H1 (cell line): ENCODE data around the gene CIBAR2. TPM values are rescaled to one million over a fixed set of nuclear protein-coding genes. Genes with fewer than 3 reads are reported as not detected.
A peak's percentile ranks its signal among the peaks of the same experiment; 100 is the strongest.

ENCODE experiments used
- CTCF ChIA-PET: fragments of 300-600 bp; sonication (Branson Sonifier 250); formaldehyde crosslinking; loops from one replicate; lab custom pipeline; 2021; ENCODE audit not compliant: partially characterized antibody; lab: Charles Lee
- POLR2A ChIA-PET: fragments of 300-600 bp; sonication (Branson Sonifier 250); formaldehyde crosslinking; loops from one replicate; lab custom pipeline; 2021; ENCODE audit warnings: inconsistent platforms; ENCODE audit not compliant: partially characterized antibody; lab: Charles Lee
- DNase-seq, 2 experiments: peaks; one replicate each; pipeline versions ENCODE4 v3.0.0 to v3.0.0-alpha.2; 2010 to 2022; ENCODE audit warnings: low spot score in 2 of 2, low read depth in 1 of 2, mixed read lengths in 1 of 2
- FAIRE-seq: peaks from 2 replicates; lab custom pipeline; 2011; peaks lifted over from hg19 to GRCh38; lab: Jason Lieb, UNC
- H2AFZ ChIP-seq: 2 replicates; pipeline ENCODE4 v1.8.1; 2012; ENCODE audit warnings: low read length, inconsistent platforms
- H2AK5ac ChIP-seq: 2 replicates; pipeline ENCODE4 v1.6.1; 2013; ENCODE audit warnings: low read depth, low read length
- H2BK120ac ChIP-seq: replicated peaks from 2 replicates; pipeline ENCODE3; 2013; ENCODE audit warnings: low read depth, low read length, inconsistent platforms
- H2BK12ac ChIP-seq: 2 replicates; pipeline ENCODE4 v1.6.1; 2013; ENCODE audit warnings: low read depth, low read length
- H2BK15ac ChIP-seq: 2 replicates; pipeline ENCODE4 v1.6.1; 2013; ENCODE audit warnings: low read length
- H2BK20ac ChIP-seq: 2 replicates; pipeline ENCODE4 v1.6.1; 2013; ENCODE audit warnings: low read length
- H2BK5ac ChIP-seq: 2 replicates; pipeline ENCODE4 v1.6.1; 2013; ENCODE audit warnings: low read depth, low read length
- H3K14ac ChIP-seq: 2 replicates; pipeline ENCODE4 v1.6.1; 2013; ENCODE audit warnings: inconsistent platforms; ENCODE audit not compliant: insufficient read length
- H3K18ac ChIP-seq: 2 replicates; pipeline ENCODE4 v1.6.1; 2013; ENCODE audit warnings: low read length; ENCODE audit errors: extremely low read depth
- H3K23ac ChIP-seq: 2 replicates; pipeline ENCODE4 v1.6.1; 2013; ENCODE audit warnings: inconsistent platforms; ENCODE audit not compliant: insufficient read length
- H3K23me2 ChIP-seq: 2 replicates; pipeline ENCODE4 v1.6.1; 2013; ENCODE audit warnings: low read depth, low read length
- H3K27ac ChIP-seq: 2 replicates; pipeline ENCODE4 v1.6.1; 2011; ENCODE audit warnings: low read depth, low read length, inconsistent platforms
- H3K27me3 ChIP-seq, 4 experiments: replicated peaks in 1 of 4; 1 replicate in 1 of 4; 2 replicates in 3 of 4; pipeline versions ENCODE4 v1.6.1 to v1.8.1; 2011 to 2013; ENCODE audit warnings: low read length in 3 of 4, mild to moderate bottlenecking in 3 of 4, inconsistent platforms in 2 of 4, mixed read lengths in 2 of 4, moderate library complexity in 1 of 4; ENCODE audit not compliant: control insufficient read depth in 3 of 4, insufficient read depth in 3 of 4; ENCODE audit errors: extremely low read depth in 1 of 4
- H3K36me3 ChIP-seq, 4 experiments: 2 replicates each; pipeline versions ENCODE4 v1.6.1 to v1.8.1; 2011 to 2013; ENCODE audit warnings: mild to moderate bottlenecking in 4 of 4, low read length in 3 of 4, moderate library complexity in 2 of 4, control low read depth in 1 of 4, inconsistent platforms in 1 of 4; ENCODE audit not compliant: insufficient read depth in 4 of 4, control insufficient read depth in 2 of 4
- H3K4ac ChIP-seq: replicated peaks from 2 replicates; pipeline ENCODE3; 2013; ENCODE audit warnings: low read length, low read depth, mixed read lengths, inconsistent platforms; ENCODE audit not compliant: insufficient read length
- H3K4me1 ChIP-seq, 4 experiments: replicated peaks in 1 of 4; 1 replicate in 1 of 4; 2 replicates in 3 of 4; pipeline versions ENCODE4 v1.6.1 to v1.8.1; 2011 to 2013; ENCODE audit warnings: low read length in 3 of 4, inconsistent platforms in 2 of 4, mixed read lengths in 1 of 4; ENCODE audit not compliant: insufficient read depth in 4 of 4, control insufficient read depth in 3 of 4
- H3K4me2 ChIP-seq, 2 experiments: 2 replicates each; pipeline versions ENCODE4 v1.6.1 to v1.8.1; 2011 to 2013; ENCODE audit warnings: low read depth in 2 of 2, low read length in 2 of 2, control low read depth in 1 of 2, inconsistent platforms in 1 of 2, mild to moderate bottlenecking in 1 of 2; ENCODE audit not compliant: insufficient read depth in 1 of 2
- H3K4me3 ChIP-seq, 4 experiments: fragments of 200-600, 300-600 bp in 1 of 4; sonication (generic), shearing (Covaris generic), sonication (Bioruptor Twin) in 1 of 4; 2 replicates each; pipeline versions ENCODE4 v1.5.1 to v1.8.1; 2011 to 2016; ENCODE audit warnings: low read length in 4 of 4, low read depth in 3 of 4, control low read depth in 2 of 4, inconsistent platforms in 2 of 4, mild to moderate bottlenecking in 2 of 4, mixed read lengths in 1 of 4, moderate library complexity in 1 of 4; ENCODE audit not compliant: insufficient read depth in 2 of 4; ENCODE audit errors: extremely low read depth in 1 of 4
- H3K56ac ChIP-seq: replicated peaks from 2 replicates; pipeline ENCODE3; 2013; ENCODE audit warnings: low read depth, mild to moderate bottlenecking, mixed read lengths, low read length, inconsistent platforms; ENCODE audit not compliant: insufficient read length
- H3K79me1 ChIP-seq: 2 replicates; pipeline ENCODE4 v1.6.1; 2013; ENCODE audit warnings: low read depth, low read length, control low read depth
- H3K79me2 ChIP-seq, 2 experiments: 2 replicates each; pipeline versions ENCODE4 v1.6.1 to v1.8.1; 2012 to 2013; ENCODE audit warnings: low read length in 2 of 2, mild to moderate bottlenecking in 2 of 2, inconsistent platforms in 1 of 2; ENCODE audit not compliant: insufficient read depth in 2 of 2, control insufficient read depth in 1 of 2
- H3K9ac ChIP-seq, 4 experiments: replicated peaks in 1 of 4; 1 replicate in 1 of 4; 2 replicates in 3 of 4; pipeline versions ENCODE4 v1.6.1 to v1.8.1; 2011 to 2013; ENCODE audit warnings: low read depth in 3 of 4, low read length in 3 of 4, control low read depth in 2 of 4, mild to moderate bottlenecking in 2 of 4, moderate library complexity in 2 of 4, inconsistent platforms in 1 of 4; ENCODE audit errors: extremely low read depth in 1 of 4
- H3K9me3 ChIP-seq, 2 experiments: 2 replicates each; pipeline versions ENCODE4 v1.6.1 to v1.8.1; 2012 to 2013; ENCODE audit warnings: mild to moderate bottlenecking in 2 of 2, moderate library complexity in 2 of 2, control low read depth in 1 of 2, inconsistent platforms in 1 of 2, low read depth in 1 of 2, low read length in 1 of 2, mixed read lengths in 1 of 2; ENCODE audit not compliant: insufficient read depth in 2 of 2
- H4K20me1 ChIP-seq, 2 experiments: replicated peaks in 1 of 2; 2 replicates each; pipeline versions ENCODE3 to v1.8.1; 2011 to 2013; ENCODE audit warnings: inconsistent platforms in 2 of 2, low read length in 2 of 2, mild to moderate bottlenecking in 1 of 2; ENCODE audit not compliant: insufficient read depth in 2 of 2, control insufficient read depth in 1 of 2
- H4K5ac ChIP-seq: 2 replicates; pipeline ENCODE4 v1.6.1; 2013; ENCODE audit warnings: low read length, low read depth, mixed read lengths, inconsistent platforms; ENCODE audit not compliant: insufficient read length
- H4K8ac ChIP-seq: 2 replicates; pipeline ENCODE4 v1.8.0; 2013; ENCODE audit warnings: mild to moderate bottlenecking, moderate library complexity, low read length, inconsistent platforms; ENCODE audit not compliant: insufficient read depth; ENCODE audit errors: extremely low read depth
- H4K91ac ChIP-seq: replicated peaks from 2 replicates; pipeline ENCODE3; 2013; ENCODE audit warnings: low read length, mixed read lengths, inconsistent platforms; ENCODE audit not compliant: insufficient read length
- CEBPB ChIP-seq: IDR thresholded peaks from 2 replicates; pipeline ENCODE4 v1.6.1; 2012; ENCODE audit warnings: low read depth, low read length
- EGR1 ChIP-seq: IDR thresholded peaks from 2 replicates; pipeline ENCODE4 v1.6.1; 2011; ENCODE audit warnings: low read depth, low read length, borderline replicate concordance
- HDAC2 ChIP-seq, 2 experiments: fragments of 300-600 bp in 1 of 2; sonication (generic) in 1 of 2; IDR thresholded peaks; 2 replicates each; pipeline ENCODE4 v1.6.1; 2011 to 2012; ENCODE audit warnings: low read depth in 2 of 2, low read length in 2 of 2, mild to moderate bottlenecking in 2 of 2, moderate library complexity in 2 of 2, borderline replicate concordance in 1 of 2, inconsistent platforms in 1 of 2
- JUN ChIP-seq: IDR thresholded peaks from 2 replicates; pipeline ENCODE4 v1.6.1; 2011; ENCODE audit warnings: low read depth, mild to moderate bottlenecking, improper control_type of control experiment, low read length
- MAFK ChIP-seq: IDR thresholded peaks from 2 replicates; pipeline ENCODE4 v1.6.1; 2012; ENCODE audit warnings: low read depth, mild to moderate bottlenecking, improper control_type of control experiment, low read length
- NANOG ChIP-seq: IDR thresholded peaks from 2 replicates; pipeline ENCODE4 v1.6.1; 2011; ENCODE audit warnings: low read length, low read depth, mild to moderate bottlenecking, inconsistent platforms; ENCODE audit not compliant: insufficient read depth, poor library complexity, severe bottlenecking
- SIN3A ChIP-seq, 2 experiments: IDR thresholded peaks in 1 of 2; conservative IDR thresholded peaks in 1 of 2; 2 replicates each; pipeline ENCODE4 v1.6.1; 2011 to 2012; ENCODE audit warnings: low read length in 2 of 2, improper control_type of control experiment in 1 of 2, low read depth in 1 of 2, mild to moderate bottlenecking in 1 of 2
- TCF12 ChIP-seq: IDR thresholded peaks from 2 replicates; pipeline ENCODE4 v1.6.1; 2011; ENCODE audit warnings: low read depth, mild to moderate bottlenecking, low read length
- USF2 ChIP-seq: IDR thresholded peaks from 2 replicates; pipeline ENCODE4 v1.6.1; 2011; ENCODE audit warnings: low read length, improper control_type of control experiment
- polyA plus RNA-seq, 7 experiments: library from polyadenylated mRNA; depleted of rRNA in 3 of 7; stranded (reverse) in 5 of 7; unstranded in 2 of 7; fragments of >200 nt in 5 of 7; fragments of 200-250 nt in 2 of 7; gene quantifications; 1 replicate in 5 of 7; 2 replicates in 1 of 7; 4 replicates in 1 of 7; pipeline versions ENCODE4 v1.2.1 to v1.2.3, GENCODE V29; 2011 to 2013; ENCODE audit warnings: missing spikeins in 2 of 7, mixed read lengths in 2 of 7
- total RNA-seq: library from RNA; stranded (reverse); fragmentation: NEBNext Ultra II Directional; extraction: Animal tissue kit (Norgen Biotek cat#: 25700); gene quantifications from 2 replicates; pipeline ENCODE4 v1.2.1, GENCODE V29; 2021
- TF ChIP-seq, protein P1 (sequence below), 3 experiments: IDR thresholded peaks; 1 replicate in 2 of 3; 2 replicates in 1 of 3; pipeline versions ENCODE4 v1.5.1 to v1.6.1; 2011; ENCODE audit warnings: low read length in 3 of 3, mild to moderate bottlenecking in 3 of 3, inconsistent platforms in 2 of 3, low read depth in 1 of 3, moderate library complexity in 1 of 3; ENCODE audit not compliant: insufficient read depth in 1 of 3; ENCODE audit errors: control extremely low read depth in 1 of 3

Gene CIBAR2
- total and polyA plus RNA-seq, 2 of the 8 experiments (the other 6 are each of a cell fraction or from before 2014, with no cell fraction given) = 0.18 TPM; not detected in 1

DNA sequence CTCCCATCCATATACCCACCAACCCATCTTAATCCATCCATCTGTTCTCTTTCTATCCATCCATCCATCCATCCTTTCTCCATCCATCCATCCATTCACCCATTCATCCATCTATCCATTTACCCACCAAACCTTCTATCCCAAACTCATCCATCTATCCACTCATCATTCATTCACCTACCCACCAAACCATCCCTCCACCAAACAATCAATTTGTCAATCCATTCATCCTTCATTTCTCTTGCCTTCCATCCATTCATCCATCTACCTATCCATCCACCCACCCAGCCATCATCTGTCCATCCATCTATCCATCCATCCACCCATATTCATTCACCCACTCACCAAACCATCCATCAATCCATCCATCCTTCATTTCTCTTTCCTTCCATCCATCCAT lies 44.6 kb upstream of the CIBAR2 start:
- POLR2A ChIA-PET = no interaction called here
- Histone ChIP-seq H2AK5ac (no peak overlapping the region), H3K79me1 (no peaks in the 10 kb centered on the region)
- TF ChIP-seq HDAC2 (IDR thresholded peaks at IDR 0.05; ENCODE audit: borderline replicate concordance in 1 of 2, low read depth in 2 of 2, low read length in 2 of 2) (no peak), SIN3A (conservative IDR thresholded peaks at IDR 0.05 in 1 of 2, IDR thresholded peaks at IDR 0.05 in 1 of 2; ENCODE audit: low read depth in 1 of 2, low read length in 2 of 2) (no peak), NANOG (no peak), MAFK (no peak), CEBPB (no peak), USF2 (no peak), EGR1 (no peak), JUN (no peak), TCF12 (no peak)
- TF ChIP-seq, protein P1, sequence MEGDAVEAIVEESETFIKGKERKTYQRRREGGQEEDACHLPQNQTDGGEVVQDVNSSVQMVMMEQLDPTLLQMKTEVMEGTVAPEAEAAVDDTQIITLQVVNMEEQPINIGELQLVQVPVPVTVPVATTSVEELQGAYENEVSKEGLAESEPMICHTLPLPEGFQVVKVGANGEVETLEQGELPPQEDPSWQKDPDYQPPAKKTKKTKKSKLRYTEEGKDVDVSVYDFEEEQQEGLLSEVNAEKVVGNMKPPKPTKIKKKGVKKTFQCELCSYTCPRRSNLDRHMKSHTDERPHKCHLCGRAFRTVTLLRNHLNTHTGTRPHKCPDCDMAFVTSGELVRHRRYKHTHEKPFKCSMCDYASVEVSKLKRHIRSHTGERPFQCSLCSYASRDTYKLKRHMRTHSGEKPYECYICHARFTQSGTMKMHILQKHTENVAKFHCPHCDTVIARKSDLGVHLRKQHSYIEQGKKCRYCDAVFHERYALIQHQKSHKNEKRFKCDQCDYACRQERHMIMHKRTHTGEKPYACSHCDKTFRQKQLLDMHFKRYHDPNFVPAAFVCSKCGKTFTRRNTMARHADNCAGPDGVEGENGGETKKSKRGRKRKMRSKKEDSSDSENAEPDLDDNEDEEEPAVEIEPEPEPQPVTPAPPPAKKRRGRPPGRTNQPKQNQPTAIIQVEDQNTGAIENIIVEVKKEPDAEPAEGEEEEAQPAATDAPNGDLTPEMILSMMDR (IDR thresholded peaks at IDR 0.05; ENCODE audit: control extremely low read depth in 1 of 3, insufficient read depth in 1 of 3, low read depth in 1 of 3, low read length in 3 of 3) = no peak

More for the DNA sequence above, 44.6 kb upstream of the CIBAR2 start:
- Histone ChIP-seq H3K9me3 (no peaks in the 10 kb centered on the region), H2BK5ac (no peak overlapping the region), H3K27ac (no peak overlapping the region), H3K18ac (no peak overlapping the region), H3K14ac (no peak overlapping the region), H2BK120ac (no peak overlapping the region), H3K4me3 (no peak overlapping the region), H3K4me2 (no peak overlapping the region), H3K27me3 (no peaks in the 10 kb centered on the region), H3K79me2 (no peaks in the 10 kb centered on the region), H3K23me2 (peaks cover 7% of the 10 kb centered on the region; the same call in 1 of the 2 replicates), H4K91ac (no peak overlapping the region), H4K20me1 (no peaks in the 10 kb centered on the region), H2BK12ac (no peak overlapping the region), H2BK20ac (no peak overlapping the region), H3K9ac (no peak overlapping the region), H3K36me3 (no peaks in the 10 kb centered on the region), H2BK15ac (peak overlapping the region; percentile 72; the same call in 1 of the 2 replicates), H3K4ac (no peak overlapping the region), H4K5ac (no peak overlapping the region), H3K23ac (no peak overlapping the region), H4K8ac (no peak overlapping the region), H3K4me1 (peaks cover 0 to 18% (median 13%) of the 10 kb centered on the region in 4 experiments; a peak in 6 of 7 replicates), H2AFZ (no peak overlapping the region), H3K56ac (no peak overlapping the region)
- FAIRE-seq = no peak
- DNase-seq = no peak
- CTCF ChIA-PET = no interaction called here
